NCI-H510A (cell line): Measurements from ENCODE around the gene ZNF687.

Source experiments
- DNase-seq: peaks from one replicate; lab custom pipeline; 2025; lab: John Stamatoyannopoulos, UW

The ZNF687 gene

DNA sequence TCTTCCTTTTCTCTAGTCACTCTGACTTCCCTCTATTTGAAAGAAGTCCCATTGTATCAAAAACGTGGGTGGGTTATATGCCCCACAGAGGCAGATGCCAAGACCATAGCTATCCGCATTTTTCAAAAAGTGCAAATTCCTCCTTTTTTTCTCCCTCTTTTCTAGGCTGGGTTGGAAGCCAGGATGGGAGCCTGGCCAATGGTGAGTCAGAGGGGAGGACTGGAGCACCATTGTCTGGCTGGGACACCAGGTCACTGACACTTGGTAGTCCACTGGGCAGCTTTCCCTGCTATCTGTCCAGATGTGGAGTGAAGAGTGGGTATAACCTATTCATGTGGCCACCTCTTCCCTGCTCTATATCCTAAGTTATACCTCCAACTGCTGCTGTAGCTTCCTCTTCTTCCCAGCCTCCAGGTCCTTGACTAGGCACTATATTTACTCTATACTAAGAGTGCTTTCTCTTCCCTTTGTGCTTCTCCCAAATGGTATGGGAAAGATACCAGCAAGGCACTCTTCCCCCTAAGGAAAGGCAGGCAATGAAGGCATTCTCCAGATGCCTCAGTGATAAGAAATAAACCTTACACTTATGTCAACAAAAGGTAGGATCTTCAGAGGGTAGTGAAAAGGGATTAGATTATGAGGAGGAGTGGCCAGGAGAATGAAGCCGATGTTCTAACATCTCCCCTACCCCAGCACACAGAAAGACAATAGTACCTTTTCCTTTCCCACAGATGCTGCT lies 32.2 kb downstream of the ZNF687 start:
- DNase-seq, result no peak

DNA sequence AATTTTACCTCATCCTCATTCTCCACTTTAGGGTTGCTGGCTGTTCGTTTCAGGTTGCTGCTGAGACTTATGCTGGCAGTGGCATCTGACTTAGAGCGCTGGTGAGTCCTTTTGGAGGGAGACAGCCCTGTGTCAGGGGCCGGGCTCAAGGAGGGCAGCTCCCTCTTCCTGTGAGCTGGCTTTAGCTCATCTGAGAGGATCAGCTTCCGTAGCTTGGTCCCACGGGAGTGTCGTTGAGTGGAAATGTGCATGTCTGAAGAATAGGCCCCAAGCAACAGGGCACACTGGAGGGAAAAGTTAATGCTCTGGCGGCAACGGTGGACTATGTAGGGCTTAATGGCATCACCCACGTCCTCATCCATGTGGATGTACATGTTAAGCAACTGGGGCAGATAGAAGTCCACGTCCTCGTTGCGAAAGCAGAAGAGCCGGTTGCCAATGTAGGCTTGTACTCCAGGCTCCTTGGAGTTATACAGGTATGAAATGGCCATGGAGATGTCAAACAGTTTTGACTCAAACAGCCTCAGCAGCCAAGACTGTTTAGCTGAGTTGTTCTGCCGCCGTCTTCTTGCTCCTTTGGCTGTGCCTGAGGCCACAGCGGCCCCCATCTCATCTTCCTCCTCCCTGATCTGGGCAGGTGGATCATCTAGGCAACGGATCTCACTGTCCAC lies 33.6 kb downstream of the ZNF687 start:
- no peak for DNase-seq

DNA sequence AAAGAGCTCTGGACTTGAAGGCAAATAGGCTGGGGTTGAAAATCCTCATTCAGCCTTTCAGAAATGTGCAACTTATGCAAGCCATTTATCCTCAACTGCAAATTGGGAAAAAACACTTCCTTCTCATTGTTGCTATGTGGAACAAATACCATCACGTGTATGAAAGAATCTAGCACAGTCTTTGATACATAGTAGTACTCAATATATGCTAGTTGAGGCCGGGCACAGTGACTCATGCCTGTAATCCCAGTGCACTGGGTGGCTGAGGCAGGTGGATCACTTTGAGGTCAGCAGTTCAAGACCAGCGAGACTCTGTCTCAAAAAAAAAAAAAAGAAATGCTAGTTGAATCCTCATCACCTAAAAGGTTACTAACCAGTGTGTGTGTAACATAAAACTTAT lies 36.9 kb downstream of the ZNF687 start:
- no peak for DNase-seq

DNA sequence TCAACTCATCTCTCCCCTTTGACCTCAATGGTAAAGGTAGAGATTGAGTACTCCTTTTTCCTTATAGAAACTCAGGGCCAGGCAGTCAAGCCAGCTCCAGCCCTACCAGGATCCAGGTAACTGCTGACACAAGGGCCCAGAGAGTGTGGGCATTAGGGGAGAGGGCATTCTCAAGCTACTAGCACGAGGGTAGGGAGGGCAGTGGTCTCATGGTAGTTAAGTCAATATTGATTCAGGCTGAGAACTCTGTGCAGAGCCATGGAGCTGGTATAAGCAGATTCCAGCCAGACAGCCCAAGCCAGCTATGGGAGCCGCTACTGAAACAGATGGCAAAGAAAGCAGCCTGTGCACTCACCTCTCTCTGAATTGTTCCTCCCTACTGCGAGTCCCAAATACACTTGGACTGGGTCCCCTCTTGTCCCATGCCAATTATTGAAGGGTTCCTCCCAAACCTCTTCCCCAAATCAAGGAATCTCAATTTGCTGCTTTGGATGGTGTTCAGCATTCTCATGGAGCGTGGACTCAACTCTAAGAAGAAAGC lies 42.4 kb downstream of the ZNF687 start:
- no peak for DNase-seq

DNA sequence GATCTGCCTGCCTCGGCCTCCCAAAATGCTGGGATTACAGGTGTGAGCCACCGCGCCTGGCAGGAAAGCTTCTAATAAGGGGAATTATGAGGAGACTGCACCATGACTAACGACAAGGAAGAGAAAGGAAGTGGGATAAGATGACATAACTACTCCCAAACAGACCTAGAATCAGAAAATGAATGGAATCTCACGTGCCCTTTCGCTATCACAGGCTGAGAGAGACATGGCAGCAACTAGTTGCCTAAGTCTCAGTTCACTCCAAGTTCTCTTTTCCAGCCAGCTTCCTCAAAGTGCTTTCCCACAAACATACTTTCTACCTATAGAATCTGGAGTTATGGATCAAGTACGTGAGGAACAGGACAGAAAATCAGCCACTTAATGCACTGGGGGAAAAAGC lies 43.1 kb downstream of the ZNF687 start:
- DNase-seq, result no peak

DNA sequence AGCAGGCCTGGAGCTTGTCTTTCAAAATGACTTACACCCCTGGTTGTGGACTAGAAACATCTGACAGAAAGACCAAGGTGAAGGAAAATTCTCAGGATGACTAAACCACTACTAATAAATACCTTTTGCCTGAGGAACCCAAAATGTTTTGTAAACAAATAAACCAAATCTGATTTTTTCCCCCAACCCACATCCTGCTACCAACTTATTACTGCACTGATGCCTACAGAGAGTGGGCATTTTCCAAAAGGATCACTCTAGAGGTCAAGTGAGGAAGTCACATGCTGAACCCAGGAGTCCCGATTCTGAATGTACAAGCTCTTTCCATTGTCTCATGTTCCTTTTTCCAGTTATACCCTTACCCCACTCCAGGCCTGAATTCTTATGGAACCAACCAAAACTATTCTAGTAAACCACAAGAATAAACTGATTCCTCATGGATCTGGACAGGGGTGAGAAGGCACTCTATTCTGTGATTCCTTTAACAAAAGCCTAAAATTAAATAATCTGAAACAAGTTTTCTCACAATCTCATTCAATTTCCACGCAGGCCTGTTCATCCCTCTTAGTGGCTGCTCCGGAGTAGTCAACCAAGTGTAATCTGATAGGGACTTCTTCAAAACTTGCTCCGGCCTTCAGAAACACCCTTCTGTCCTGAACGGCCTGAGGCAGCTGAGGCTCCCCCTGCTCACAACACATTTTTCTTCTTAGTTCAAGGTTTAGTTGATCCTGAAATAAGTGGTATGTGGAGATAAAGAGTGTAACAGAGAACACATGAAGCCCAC lies 43.7 kb downstream of the ZNF687 start:
- DNase-seq, result no peak

DNA sequence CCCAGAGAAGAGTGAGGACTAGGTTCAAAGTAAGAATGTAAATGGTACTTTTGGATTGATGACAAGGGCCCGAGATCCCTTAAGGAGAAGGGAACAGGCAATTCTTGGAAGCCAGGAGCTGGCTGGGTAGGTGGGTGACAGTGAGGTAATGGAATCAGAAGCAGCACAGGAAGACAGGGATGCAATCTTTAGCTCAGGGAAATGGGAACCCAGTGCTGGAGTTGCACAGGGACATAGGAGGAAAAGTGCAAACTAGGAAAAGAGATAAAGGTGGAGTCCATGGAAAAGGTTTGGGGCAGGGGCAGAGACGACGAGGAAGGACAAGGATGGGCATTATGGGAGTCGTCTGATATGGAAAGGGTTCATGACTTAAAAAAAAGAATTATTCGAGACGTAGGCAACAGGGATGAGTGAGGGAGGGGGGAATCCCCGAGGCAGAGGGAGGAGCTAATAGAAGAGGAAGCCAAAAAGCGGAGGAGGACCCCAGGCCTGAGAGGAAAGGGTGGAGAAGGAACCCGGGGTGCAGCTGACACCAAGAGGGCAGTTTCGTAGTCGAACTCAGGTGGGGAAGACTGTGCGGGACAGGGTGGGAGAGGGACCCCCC lies 44.6 kb downstream of the ZNF687 start:
- no peak for DNase-seq

DNA sequence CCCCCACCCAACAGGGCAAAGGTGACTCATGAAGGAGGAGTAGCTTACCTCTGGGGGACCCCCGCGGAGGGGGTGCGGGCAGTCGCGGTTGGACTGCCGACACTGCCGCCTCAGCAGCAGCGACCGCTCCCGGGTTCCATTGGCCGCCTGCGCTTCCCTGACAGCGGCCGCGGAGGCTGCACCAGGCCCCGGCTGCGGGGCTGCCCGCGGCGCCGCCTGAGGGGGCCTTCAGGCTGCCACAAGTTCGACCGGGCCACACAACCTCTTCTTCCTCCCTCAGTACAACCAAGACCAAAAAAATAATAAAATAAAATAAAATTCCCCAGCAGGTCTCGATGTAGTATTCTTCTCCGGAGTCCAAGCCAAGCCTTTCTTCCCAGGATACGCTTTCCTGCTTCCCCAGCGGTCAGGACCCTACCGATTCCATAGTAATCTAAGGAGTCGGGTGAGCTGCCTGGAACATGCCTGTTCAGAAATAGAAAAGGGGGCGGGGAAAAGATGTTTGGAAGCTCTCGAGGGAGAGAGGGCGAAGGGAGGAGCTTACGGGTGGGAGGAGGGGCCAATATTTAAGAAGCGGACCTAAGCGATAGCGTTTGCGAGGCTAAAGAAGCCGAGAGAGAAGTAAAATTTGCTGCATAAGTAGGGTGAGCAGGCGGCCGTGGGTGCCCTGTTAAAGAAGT lies 45.3 kb downstream of the ZNF687 start, which contains the start of gene PI4KB:
TSS of gene PI4KB (minus strand) at position 194 of the 680 bp plus-strand sequence. CDS start 10,935 bp downstream, outside the sequence.
- DNase-seq, result peak; percentile 97

DNA sequence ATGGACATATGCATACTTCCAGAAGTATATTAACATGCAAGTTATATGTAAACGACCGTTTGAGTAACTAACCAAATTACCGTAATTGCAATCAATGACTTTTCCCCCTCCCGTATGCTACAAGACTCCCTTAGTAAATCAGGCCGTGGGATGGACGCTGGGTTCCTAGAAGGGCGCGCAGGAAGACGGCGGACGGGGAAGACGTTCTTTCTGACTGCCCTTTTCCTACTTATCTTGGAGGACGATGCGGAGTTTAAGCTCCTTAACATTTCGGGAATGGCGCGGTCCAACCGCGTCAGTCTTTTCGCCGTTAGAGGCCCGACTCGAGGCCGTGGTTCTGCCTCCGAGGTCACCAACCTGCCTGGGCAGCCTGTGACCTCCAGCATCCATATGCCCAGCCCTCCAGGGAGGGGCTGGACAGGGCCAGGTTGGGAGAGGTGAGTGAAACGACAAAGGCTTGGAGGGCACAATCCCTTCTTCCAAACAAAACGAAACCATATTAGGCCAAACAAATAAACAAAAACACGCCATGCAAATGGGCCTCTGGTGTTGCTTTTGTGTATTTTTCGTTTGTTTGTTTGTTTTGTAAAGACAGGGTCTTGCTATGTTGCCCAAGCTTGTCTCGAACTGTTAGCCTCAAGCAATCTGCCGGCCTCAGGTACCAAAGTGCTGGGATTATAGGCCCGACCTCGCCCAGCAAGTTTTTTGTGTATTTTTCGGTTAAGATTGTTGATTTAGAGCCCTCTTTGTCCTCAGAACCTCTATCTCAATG lies 46.0 kb downstream of the ZNF687 start:
- DNase-seq, result peak; percentile 11

DNA sequence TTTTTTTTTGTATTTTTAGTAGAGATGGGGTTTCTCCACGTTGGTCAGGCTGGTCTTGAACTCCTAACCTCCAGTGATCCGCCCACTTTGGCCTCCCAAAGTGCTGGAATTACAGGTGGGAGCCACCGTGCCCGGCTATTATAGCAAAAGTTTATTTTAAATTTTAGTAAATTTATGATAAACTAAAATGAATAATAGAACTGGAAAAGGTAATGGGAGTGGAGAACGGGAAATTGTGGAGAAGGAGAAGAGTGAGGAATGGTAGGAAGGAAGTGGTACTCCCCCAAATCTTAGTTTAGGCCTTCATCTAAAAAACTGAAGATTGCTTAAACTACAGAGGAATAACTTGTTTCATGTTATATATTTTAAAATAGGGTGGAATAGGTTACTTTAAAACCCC lies 52.7 kb downstream of the ZNF687 start:
- DNase-seq, result no peak

DNA sequence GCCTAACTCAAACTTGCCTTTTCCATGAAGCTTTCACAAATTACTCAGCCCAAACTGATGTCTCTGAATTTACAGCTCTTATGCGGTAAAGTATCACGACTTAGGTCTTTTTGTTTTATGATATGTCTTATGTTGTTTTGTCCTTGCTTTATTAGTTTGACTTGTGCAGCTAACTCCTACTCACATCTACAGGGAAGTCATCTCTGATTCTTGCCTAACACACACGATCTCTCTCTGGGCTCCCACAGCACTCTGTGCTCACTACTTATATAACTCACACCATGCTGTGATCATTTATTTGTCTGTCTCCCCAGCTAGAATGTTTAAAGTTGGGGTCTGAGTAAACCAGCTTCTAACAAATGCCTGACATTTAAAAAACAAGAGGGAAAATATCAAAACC lies 54.5 kb downstream of the ZNF687 start:
- no peak for DNase-seq

DNA sequence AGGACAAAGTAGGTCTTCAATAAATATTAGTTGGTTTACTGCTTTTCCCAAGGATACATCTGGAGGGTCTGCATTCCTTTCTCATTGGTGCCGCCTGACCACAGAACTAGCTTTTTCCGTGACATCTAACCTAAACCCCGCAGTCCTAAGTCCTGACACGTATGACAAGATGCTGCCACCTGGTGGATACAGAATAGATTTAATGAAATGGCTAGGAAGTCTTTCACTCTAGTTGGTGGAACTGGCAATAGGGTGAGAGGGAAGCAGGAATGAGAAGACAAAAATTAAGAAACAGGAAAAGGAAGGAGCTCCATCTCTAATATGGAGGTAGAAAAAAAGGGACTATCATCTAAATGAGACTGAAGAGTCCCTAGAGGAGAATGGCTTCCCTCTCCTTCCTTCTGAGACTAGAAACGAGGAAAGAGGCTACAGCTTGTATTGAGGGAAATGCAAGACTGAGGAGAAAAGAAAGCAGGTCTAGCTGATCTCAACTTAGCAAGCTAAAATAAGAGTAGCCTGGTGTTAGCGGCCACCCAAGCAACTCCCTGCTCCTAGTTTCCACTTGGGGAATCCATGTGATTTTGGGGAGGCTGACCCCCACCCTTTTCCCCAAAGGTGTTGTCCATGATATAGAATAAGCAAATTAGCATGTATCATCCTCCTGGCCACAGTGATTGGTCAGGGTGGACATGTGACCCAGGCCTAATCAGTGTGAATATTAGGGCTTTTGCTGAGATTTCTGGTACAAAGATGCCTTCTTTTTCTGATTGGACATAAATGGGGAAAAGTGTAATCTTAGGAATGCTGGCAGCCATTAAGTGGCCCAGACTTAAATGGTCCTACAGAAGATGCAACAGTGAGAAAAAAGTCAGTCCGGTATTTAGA lies 59.0 kb downstream of the ZNF687 start:
- peak; percentile 66 for DNase-seq
